DMS 273 (cell line): ENCODE data around the gene PITPNB.
A peak's percentile ranks its signal among the peaks of the same experiment; 100 is the strongest.

Experiments
- DNase-seq: peaks from one replicate; lab custom pipeline; 2025; ENCODE audit not compliant: unreplicated experiment; lab: John Stamatoyannopoulos, UW

PITPNB gene

DNA sequence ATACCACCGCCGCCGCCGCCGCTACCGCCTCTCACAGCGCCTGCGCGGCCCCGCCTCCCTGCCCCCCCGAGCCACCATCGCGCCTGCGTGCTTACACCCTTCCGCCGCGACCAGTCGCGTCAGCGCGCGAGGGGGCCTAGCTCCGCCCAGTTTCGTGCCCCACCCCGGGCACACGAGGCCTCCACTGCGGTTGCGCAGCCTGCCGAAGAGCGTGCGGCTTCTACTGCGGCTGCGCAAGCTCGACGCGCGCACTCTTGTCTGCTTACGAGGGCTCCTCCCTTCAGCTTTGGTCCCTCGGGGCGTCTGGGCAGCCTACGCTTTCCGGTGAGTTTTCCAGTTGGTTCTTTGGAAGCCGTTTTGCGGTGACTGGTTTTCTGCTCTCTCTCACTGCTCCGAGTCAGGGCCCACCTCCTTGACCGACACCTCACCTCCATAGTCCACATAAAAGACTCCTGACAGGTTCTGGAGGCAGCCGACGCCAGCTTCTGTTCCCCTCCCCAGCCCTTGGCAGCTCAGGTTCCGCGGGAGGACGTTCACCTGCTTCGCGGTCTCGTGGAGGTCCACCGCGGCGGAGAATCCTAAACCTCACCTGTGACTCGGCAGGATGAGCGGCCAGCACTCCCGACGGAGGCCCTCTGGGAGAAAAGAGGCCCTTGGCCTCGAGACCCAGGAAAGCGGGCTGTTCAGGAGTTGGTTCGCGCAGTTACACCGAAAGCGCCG is at the start of gene PITPNB:
Gene PITPNB (minus strand): TSS at position 35 of the 720 bp plus-strand sequence. CDS start 65 bp downstream, outside the sequence.
- DNase-seq: peak; percentile 97

DNA sequence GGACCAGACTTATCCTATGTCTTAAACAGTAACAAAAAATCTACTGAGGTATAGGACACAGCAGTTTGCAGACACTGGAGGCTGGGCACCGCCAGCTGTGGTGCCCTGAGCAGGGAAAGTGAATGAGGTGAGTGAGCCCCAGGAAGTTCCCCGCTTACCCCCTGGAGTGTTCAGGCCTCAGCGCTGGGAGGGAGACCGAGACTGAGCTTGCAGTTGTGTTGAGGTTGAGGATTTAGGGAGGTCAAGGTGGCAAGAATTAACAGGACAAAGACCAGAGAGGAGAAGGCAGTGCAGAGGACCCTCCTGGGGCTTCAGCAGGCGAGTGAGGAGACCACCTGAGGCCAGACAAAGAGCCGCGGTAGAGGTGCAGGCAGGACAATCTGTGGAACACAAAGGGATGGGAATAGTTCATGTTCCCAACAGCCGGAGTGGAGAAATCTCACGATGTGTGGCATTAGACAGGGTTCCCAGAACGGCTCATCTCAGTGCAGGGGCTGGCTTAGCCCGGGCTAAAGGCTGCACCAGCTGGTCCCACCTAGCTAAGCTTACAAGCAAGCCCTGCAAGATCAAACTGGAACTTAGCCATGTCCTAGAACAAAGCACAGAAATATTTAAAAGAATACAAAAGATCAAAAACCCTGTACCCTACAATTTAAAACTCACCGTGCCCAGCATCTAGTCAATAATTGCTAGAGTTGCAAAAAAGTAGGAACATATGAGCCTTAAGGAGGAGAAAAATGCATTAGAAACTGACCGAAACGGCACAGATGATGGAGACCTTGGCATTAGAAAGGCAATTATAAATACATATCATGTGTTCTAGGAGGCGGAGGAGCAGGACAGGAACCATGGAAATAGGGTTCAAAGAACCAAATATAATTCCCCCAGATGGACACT is 47.4 kb upstream of the PITPNB start:
- peak; percentile 27 for DNase-seq

DNA sequence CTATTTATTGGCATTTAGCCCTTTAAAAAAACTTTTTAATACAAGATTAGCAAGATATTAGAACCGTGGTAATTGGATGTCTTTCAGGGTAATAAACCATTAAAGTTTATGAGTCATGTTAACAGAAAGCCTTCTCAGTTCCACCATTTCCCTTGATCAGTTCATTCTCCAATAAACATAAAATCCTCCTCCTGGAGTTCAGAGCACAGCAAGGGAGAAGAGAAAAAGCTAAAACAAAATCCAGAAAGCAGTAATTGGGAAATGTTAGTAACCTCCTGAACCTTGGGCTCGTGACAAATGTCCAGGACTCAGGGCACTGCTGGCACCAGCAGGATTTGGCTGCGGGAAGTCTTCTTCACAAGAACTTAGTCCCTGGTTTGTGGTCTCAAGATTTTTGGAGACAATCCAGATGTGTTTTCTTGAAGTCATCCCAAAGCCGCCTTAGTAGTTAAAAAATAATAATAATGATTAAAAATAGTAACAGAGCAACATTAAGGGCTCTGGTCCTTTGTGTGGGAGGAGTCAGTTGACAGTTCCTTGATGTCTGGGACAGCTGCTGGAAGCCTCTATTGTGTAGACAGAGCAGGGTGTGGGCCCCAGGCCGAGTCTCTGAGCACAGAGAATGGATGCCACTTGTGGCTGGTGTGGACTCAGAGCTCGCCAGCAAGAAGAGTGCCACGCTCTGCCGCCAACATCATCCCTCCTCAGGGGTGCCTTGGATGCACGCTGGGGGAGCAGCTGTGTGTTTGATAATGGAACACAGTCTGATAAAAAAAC is 43.4 kb upstream of the PITPNB start:
- peak; percentile 7 for DNase-seq

DNA sequence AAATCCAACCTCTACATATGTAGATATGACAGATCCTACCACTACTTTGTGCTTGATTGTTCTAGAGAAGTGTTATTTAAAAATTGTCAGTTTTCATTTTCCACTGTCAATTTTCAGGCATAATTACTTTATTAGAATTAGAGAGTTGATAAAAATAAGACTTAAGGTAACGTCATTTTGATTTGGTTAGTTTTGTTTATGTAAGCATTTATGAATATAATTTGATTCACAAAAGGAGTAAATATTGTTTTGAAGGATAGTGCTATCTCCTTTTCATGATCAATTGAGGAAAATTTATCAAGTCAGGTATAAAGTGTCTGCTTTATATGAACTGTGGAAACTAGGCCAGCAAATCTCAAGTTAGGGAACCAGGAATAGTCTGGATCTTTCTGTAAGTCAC is 42.6 kb upstream of the PITPNB start:
- no peak for DNase-seq

DNA sequence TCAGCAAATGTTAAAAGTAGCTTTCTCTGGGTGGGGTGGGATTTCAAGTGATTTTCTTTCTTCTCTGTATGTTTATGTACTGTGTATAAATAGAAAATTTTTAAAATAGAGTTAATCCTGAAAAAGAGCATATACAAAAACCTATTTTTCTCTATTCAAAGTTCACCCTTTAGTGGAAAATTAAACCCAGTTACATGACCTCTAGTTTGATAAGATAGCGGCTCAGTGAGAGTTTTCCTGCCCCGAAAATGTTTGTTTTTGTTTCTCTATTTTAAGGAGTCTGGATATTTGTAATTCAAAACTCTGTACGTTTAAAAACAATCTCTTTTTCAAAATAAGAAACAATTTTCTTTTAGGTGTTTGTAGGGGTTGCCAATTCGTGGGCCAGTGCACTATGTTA is 42.1 kb upstream of the PITPNB start:
- no peak for DNase-seq

DNA sequence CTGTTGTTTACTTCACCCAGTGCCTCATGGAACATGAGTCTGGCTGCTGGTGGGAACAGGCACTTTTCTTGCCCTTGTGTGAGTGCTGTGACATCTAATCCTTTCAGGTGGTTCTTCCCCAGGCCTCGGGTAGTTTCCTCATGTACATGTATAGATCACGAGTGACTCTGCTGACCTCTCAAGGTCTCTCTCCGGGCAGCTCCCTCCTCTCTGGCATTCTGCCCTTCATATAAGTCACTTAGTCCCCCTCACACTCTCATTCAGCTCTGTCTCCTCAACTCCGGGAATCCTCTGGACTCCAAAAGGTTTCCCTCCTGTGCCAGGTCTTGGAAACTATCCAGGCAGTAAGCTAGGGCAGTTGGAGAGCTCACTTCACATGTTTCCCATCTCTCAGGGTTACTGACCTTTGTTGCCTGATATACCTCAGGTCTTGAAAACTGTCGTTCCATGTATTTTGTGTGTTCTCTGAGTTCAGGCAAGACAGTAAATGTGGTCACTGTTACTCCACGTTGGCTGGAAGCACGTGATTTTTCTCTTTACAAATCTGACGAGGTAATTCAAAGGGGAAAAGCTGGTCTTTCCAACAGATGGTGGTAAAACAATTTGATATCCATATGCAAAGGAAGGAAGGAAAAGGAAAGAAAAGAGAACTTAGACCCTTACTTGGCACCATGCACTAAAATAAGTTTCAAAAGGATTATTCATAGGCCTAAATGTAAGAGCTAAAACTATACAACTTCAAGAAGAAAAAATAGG is 40.5 kb upstream of the PITPNB start:
- peak; percentile 64 for DNase-seq

DNA sequence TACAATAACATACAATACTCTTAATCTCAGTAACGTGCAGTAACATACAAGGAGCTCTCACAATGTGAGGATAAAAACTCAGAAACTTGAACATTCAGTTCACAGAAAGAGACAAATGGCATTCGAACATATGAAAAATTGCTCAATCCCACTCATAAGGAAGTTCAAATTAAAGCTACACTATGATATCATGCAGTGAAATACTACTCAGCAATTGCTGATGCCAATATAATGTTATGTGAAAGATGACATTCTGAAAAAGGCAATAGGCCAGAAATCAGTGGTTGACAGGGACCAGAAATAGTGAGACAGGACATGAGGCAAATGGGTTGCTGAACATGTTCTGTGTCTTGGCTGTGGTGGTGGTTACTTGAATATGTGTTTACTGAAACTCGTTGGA is 33.7 kb upstream of the PITPNB start:
- no peak for DNase-seq

DNA sequence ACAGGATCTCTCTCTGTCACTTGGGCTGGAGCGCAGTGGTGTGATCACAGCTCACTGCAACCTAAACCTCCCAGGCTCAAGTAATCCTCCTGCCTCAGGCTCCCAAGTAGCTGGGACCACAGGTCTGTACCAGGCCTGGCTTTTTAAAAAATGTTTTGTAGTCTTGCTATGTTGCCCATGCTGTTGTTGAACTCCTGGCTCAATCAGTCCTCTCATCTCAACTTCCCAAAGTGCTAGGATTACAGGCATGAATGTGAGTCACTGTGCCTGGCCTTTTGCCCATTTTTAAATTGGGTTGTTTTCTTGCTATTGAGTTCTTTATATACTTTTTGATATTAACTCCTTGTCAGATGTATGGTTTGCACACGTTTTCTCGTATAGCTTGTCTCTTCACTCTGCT is 33.0 kb upstream of the PITPNB start:
- DNase-seq: peak; percentile 2

DNA sequence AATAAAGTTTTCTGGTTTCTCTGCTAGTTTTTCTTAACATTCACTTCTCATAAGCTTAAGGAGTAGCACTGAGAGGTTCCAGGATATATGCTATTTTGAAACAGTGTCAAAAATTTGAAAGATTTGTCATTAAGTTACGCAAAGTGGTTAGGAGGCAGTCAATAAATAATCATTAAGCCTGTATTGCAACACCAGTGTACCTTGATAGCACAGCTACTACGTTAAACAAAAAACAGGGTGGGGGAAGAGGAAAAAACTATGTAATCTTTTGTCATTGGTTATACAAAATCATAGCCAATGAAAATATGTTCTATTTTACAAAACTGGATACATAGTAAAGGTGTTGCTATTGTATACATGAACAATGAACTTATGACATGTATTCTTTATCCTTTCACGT is 30.4 kb upstream of the PITPNB start:
- DNase-seq: no peak

DNA sequence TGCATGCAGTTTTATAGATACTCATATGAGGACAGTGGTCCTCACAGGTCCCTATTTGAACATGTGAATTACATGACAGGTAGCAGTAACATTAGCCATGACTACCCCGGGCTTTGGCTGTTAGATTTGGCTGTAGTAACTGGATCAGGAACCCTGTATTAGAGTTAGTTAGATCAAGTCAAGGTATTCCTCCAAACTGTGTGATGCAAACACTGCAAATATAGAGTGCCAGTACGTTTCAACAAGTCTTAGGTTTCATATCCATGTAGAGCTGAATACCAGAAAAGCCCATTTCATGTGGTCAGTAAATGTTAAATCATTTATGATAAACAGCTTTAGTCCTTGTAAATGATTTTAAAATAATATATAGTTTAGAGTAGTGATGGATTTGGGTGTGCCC is 29.5 kb upstream of the PITPNB start:
- DNase-seq: no peak

DNA sequence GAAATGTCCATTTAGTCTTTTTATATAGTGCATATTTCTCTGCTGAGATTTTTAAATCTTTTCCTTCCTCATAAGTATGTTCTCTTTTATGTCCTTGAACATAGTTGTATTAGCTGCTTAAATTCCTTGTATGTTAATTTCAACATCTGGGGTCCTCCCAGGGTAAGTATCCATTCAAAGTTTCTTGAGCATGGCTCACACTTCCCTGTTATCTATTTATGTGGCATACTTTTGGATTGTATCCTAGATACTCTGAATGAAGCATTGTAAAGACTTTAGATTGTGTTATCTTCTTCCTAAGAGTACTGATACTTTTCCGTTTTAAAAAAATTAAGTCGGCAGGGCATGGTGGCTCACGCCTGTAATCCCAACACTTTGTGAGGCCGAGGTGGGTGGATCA is 28.4 kb upstream of the PITPNB start:
- no peak for DNase-seq

DNA sequence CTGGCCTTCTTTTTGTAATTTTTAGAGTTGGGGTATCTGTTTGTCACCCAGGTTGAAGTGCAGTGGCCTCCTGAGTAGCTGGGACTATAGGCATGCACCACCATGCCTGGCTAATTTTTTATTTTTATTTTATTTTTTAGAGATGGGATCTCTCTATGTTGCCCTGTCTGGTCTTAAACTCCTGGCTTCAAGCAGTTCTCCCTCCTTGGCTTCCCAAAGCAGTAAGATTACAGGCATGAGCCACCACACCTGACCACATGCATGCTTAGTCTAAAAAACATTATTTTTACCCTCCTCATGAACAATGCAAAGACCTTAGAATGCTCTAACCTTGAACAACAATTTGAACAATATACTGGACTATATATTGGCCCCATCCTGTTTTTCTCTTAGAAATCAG is 22.1 kb upstream of the PITPNB start:
- DNase-seq: no peak

DNA sequence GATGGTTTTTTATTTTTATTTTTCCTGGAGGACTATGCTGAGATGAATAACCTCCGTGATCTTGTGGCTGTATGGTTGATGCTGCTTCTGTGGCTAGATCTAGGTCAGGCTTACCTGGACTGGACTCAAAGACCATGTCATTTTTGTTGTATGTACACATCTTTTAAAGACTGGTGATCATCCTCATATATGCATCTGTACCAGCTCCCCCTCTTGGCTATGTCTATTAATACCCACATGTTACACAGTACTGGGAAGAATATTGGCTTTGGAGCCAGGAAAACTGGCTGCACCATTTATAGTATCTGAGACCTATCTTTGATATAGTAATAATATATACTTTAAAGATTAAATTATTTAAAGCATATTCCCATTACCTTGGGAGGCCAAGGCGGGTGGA is 18.4 kb upstream of the PITPNB start:
- peak; percentile 15 for DNase-seq

DNA sequence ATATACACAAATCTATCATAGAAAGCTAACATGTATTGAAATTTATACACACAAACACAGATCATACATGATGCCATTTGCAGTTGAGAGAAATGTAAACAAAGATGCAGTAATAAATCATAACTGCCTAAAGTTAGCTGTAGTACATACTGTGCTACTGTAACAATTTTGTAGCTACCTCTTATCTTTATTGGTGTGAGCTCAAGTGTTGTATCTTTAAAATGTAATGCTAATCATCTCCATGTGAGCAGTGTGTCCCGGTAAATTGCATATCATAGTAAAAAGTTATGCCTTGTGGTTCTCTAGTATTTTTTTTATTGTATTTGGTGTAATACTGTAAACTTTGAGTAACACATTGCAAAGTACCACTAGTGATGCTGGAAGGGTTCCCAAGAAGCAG is 16.8 kb upstream of the PITPNB start:
- DNase-seq: no peak

DNA sequence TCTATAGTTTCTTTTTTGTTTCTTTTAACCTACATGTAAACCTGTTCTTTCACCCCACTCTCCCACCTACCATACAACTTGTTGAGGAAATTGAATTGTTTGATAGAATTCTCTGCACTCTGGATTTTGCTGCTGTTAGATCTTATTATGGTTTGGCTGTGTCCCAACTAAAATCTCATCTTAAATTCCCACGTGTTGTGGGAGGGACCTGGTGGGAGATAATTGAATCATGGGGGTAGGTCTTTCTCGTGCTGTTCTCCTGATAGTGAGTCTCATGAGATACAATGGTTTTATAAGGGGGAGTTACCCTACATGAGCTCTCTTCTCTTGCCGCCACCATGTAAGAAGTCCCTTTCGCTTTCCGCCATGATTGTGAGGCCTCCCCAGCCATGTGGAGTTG is 15.0 kb upstream of the PITPNB start:
- DNase-seq: no peak

DNA sequence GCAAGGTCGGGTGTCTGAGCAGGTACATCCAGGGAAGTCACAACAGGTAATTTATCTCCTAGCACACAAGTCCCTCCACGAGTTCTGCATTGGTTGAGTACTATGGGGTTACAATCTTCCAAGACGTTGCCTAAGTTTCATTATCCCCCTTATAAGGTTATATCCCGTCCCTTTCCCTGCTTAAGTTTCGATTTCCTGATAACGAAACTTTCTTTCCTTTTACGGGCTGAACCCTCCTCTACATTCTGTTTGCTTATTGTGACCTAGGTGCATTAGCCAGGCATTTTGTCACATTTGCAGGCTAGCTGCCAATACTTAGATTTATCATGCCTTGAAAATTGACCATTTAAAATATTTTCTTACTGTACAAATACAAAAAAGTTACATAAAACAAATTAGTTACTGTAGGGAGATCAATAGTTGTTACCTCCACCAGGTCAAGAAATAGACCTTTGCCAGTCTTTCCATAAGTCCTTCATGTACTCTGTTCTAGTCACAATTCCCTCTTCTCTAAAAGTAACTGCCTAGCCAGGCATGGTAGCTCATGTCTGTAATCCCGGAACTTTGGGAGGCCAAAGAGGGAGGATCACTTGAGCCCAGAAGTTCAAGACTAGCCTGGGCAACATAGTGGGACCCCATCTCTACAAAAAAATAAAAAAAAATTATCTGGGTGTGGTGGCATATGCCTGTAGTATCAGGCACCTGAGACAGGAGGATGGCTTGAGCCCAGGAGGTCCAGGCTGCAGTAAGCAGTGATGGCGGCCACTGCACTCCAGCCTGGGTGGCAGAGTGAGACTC is 14.3 kb upstream of the PITPNB start:
- DNase-seq: no peak

DNA sequence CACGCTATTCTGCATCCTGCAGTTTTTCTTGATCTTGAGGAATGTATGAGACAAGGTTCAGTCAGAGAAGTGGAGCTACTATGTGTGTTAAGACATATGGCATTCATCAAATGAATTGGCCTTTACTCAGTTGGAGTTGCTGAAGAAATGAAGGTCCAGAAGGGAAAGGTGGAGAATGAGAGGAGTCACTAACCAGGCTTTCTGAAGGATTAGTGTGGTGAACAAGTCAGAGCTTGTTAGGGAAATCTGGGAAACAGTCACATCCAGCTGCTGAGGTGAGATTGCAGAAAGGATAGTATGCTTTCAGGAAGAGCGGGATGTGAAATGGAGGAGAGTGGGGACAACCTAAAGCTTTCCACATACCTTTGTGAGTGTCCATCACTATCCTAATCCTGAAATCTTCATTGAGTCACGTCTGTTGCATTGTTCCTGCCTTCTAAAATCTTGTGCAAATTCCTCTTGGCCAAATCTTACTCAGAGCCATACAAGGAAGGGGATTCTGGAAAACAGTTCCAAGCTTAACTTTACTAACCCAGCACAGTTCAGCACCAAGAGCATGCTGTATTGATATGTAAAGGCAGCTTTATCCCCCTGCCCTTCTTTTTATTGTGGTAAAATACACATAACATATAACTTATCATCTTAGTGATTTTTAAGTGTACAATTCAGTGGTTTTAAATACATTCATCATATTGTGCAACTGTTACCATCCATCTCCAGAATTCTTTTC is 11.4 kb upstream of the PITPNB start:
- peak; percentile 65 for DNase-seq

DNA sequence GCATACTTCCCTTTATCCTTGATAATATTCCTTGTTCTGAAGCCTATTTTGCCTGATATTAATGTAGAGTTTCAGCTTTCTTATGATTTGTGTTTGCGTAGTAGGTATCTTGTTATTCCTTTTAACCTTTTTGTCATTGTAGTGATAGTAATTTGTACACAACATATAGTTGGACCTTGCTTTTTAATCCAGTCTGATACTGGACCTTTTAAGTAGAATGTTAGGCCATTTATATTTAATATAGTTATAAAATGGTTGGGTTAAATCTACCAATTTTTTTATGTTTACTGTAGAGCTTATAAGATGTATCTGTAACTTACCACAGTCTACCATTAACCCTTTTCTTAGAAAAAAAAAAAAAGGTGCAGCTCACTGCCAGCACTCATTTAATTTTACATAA is 8.6 kb upstream of the PITPNB start:
- DNase-seq: no peak

DNA sequence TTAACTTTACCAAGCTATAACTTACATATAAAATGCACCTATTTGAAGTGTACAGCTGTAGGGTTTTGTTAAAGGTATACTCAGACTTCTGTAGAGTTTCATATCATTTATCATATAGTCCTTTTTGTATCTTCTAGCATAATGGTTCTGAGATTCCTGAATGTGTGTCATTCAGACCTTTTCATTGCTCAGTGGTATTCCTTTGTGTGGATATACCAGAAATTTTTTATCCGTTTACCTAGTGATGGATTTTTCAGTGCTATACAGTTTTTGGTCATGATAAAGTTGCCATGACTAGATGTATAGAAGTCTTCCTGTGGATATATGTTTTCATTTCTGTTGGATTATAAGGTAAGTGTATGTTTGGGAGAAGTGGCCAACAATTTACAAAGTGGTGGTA is 6.3 kb upstream of the PITPNB start:
- DNase-seq: no peak
